RWPE2 (cell line): Measurements from ENCODE around the gene ASCC1.

Experiments
- ATAC-seq: fragments of 200-7000 bp; cut with Tn5 transposase; 3 replicates; pipeline ENCODE4 v1.9.1; 2021; ENCODE audit warnings: low read depth
- DNase-seq: peaks from one replicate; pipeline ENCODE4 v3.0.0-alpha.2; 2020; ENCODE audit warnings: low spot score
- H3K27ac ChIP-seq: fragments of 450-650 bp; 2 replicates; pipeline ENCODE4 v1.5.1; 2017; ENCODE audit warnings: mild to moderate bottlenecking; ENCODE audit not compliant: poor library complexity, severe bottlenecking
- H3K27me3 ChIP-seq: fragments of 250-450 bp; sonication (Bioruptor Pico); 2 replicates; pipeline ENCODE4 v1.5.1; 2021; ENCODE audit warnings: mild to moderate bottlenecking, moderate library complexity; ENCODE audit not compliant: insufficient read depth, poor library complexity, severe bottlenecking
- H3K36me3 ChIP-seq: fragments of 250-450 bp; sonication (Bioruptor Pico); 2 replicates; pipeline ENCODE4 v1.5.1; 2020; ENCODE audit warnings: low read depth, mild to moderate bottlenecking, moderate library complexity
- H3K4me1 ChIP-seq: fragments of 250-450 bp; sonication (Bioruptor Pico); 2 replicates; pipeline ENCODE4 v1.5.1; 2021; ENCODE audit warnings: mild to moderate bottlenecking, moderate library complexity; ENCODE audit not compliant: insufficient read depth, poor library complexity, severe bottlenecking
- H3K4me3 ChIP-seq: fragments of 250-450 bp; sonication (Bioruptor Pico); 2 replicates; pipeline ENCODE4 v1.5.1; 2021; ENCODE audit warnings: mild to moderate bottlenecking, moderate library complexity; ENCODE audit not compliant: severe bottlenecking
- H3K9me3 ChIP-seq: fragments of 250-450 bp; sonication (Bioruptor Pico); 2 replicates; pipeline ENCODE4 v1.5.1; 2021; ENCODE audit warnings: mild to moderate bottlenecking, moderate library complexity; ENCODE audit not compliant: severe bottlenecking
- CTCF ChIP-seq: fragments of 450-650 bp; IDR thresholded peaks from one replicate; pipeline ENCODE4 v1.5.1; 2017; ENCODE audit warnings: mild to moderate bottlenecking, moderate library complexity; ENCODE audit not compliant: poor library complexity, severe bottlenecking

ASCC1 gene

GRCh38 chr10:72079356-72079755 lies 136.7 kb downstream of the ASCC1 start:
- ATAC-seq: no peak

GRCh38 chr10:72077275-72077990 lies 138.6 kb downstream of the ASCC1 start:
- no peaks in the 10 kb centered on the region for H3K9me3 ChIP-seq
- ATAC-seq: no peak
- no peak overlapping the region for H3K27ac ChIP-seq
- no peaks in the 10 kb centered on the region for H3K27me3 ChIP-seq
- H3K4me1 ChIP-seq: no peaks in the 10 kb centered on the region
- DNase-seq: peak; percentile 38
- TF ChIP-seq CTCF: no peak
- no peak overlapping the region for H3K4me3 ChIP-seq
- H3K36me3 ChIP-seq: no peaks in the 10 kb centered on the region

More at GRCh38 chr10:72079356-72079755, 136.7 kb downstream of the ASCC1 start:
- Histone ChIP-seq H3K27ac (no peak overlapping the region), H3K4me3 (no peak overlapping the region), H3K27me3 (no peaks in the 10 kb centered on the region), H3K9me3 (no peaks in the 10 kb centered on the region), H3K4me1 (no peaks in the 10 kb centered on the region), H3K36me3 (no peaks in the 10 kb centered on the region)
- TF ChIP-seq CTCF: no peak
- DNase-seq: no peak

GRCh38 chr10:72076756-72077155 lies 139.3 kb downstream of the ASCC1 start:
- no peaks in the 10 kb centered on the region for H3K27me3 ChIP-seq
- no peak overlapping the region for H3K4me3 ChIP-seq
- DNase-seq: no peak
- no peak for ATAC-seq
- no peak overlapping the region for H3K27ac ChIP-seq
- no peaks in the 10 kb centered on the region for H3K4me1 ChIP-seq
- H3K9me3 ChIP-seq: no peaks in the 10 kb centered on the region
- no peaks in the 10 kb centered on the region for H3K36me3 ChIP-seq
- TF ChIP-seq CTCF: no peak

GRCh38 chr10:72075376-72076115 lies 140.5 kb downstream of the ASCC1 start:
- Histone ChIP-seq H3K4me3 (no peak overlapping the region), H3K36me3 (no peaks in the 10 kb centered on the region), H3K4me1 (no peaks in the 10 kb centered on the region), H3K27me3 (no peaks in the 10 kb centered on the region), H3K9me3 (no peaks in the 10 kb centered on the region), H3K27ac (no peak overlapping the region)
- no peak for TF ChIP-seq CTCF
- ATAC-seq (no peak), DNase-seq (no peak)
